ENCODE measurements around the gene NARS2. TPM values are rescaled to one million over a fixed set of nuclear protein-coding genes. Genes with fewer than 3 reads are reported as not detected.
"Not testable (repeated sequence)": the region's sequence is repeated elsewhere in the genome, so short reads cannot be mapped to it uniquely, and the experiment has no call there.

Gene NARS2
- polyA plus RNA-seq, 2 donors, result 8.3 to 17.2 TPM

- H3K4me1 ChIP-seq (ENCODE audit: control insufficient read depth in 2 of 2, insufficient read depth in 2 of 2, low read length in 1 of 2); H3K27ac ChIP-seq (ENCODE audit: low read depth in 2 of 2, low read length in 1 of 2); H3K36me3 ChIP-seq (ENCODE audit: control insufficient read depth in 2 of 2, insufficient read depth in 2 of 2, low read length in 1 of 2); H3K9me3 ChIP-seq (ENCODE audit: control insufficient read depth in 2 of 2, insufficient read depth in 1 of 2, low read depth in 1 of 2, low read length in 1 of 2); H3K4me3 ChIP-seq (ENCODE audit: low read depth in 1 of 2, low read length in 2 of 2); H3K27me3 ChIP-seq (ENCODE audit: control insufficient read depth in 1 of 2, insufficient read depth in 2 of 2, low read length in 2 of 2): not testable (repeated sequence)
- 97 to 98% methylated on average over 6 of the region's 6 CpGs for WGBS, 2 donors
These were observed 22.5 kb downstream of the NARS2 start for GRCh38 chr11:78552139-78552538.

- Histone ChIP-seq H3K4me3 (ENCODE audit: low read depth in 1 of 2, low read length in 2 of 2) (no peak overlapping the region), H3K27me3 (ENCODE audit: control insufficient read depth in 1 of 2, insufficient read depth in 2 of 2, low read length in 2 of 2) (no peaks in the 10 kb centered on the region), H3K36me3 (ENCODE audit: control insufficient read depth in 2 of 2, insufficient read depth in 2 of 2, low read length in 1 of 2) (peaks cover 0 to 4% of the 10 kb centered on the region in 2 donors), H3K27ac (ENCODE audit: low read depth in 2 of 2, low read length in 1 of 2) (no peak overlapping the region), H3K9me3 (ENCODE audit: control insufficient read depth in 2 of 2, insufficient read depth in 1 of 2, low read depth in 1 of 2, low read length in 1 of 2) (no peaks in the 10 kb centered on the region), H3K4me1 (ENCODE audit: control insufficient read depth in 2 of 2, insufficient read depth in 2 of 2, low read length in 1 of 2) (no peaks in the 10 kb centered on the region)
- WGBS, 2 donors, result 72 to 73% methylated on average over 6 of the region's 6 CpGs
These were observed 23.6 kb downstream of the NARS2 start for GRCh38 chr11:78551066-78551465.

DNA sequence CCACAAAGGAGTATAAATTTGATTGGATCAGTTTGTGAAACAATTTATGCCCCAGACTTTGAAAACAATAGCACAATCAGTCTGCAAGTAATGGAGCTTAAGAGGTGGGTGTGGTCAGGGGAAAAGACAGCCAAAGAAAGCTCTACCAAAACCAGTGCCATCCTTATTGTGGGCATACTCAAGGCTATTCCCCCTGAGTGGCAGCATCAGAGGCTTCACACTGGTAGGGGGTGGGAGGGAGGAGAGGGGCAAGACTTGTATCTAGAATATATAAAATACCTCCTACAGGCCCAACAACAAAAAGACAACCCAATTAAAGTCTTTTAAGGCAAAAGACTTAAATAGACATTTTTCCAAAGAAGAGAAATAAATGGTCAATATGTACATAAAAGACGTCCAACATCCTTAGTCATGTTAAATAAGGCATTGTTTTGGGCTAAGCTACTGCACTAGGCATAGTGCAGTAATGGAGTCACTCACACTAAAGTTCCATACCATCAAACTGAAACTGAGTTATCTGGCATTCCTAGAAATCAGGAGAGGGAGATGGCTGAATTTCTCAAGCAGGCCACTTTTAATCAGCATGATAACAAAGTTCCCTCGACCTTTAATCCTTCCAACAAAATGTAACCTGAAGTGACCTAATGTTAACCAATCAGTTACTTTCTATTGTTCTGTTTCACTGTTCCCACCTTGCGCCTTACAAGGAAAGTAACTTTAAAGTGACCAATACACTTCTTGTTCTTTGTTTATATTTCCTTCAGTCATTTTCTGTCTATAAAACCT, 24.8 kb downstream of the NARS2 start:
- no peaks in the 10 kb centered on the region for H3K9me3 ChIP-seq (ENCODE audit: control insufficient read depth in 2 of 2, insufficient read depth in 1 of 2, low read depth in 1 of 2, low read length in 1 of 2)
- no peaks in the 10 kb centered on the region for H3K4me1 ChIP-seq (ENCODE audit: control insufficient read depth in 2 of 2, insufficient read depth in 2 of 2, low read length in 1 of 2)
- peaks cover 0 to 4% of the 10 kb centered on the region in 2 donors for H3K36me3 ChIP-seq (ENCODE audit: control insufficient read depth in 2 of 2, insufficient read depth in 2 of 2, low read length in 1 of 2)
- no peak overlapping the region for H3K4me3 ChIP-seq (ENCODE audit: low read depth in 1 of 2, low read length in 2 of 2)
- H3K27ac ChIP-seq (ENCODE audit: low read depth in 2 of 2, low read length in 1 of 2), result no peak overlapping the region
- H3K27me3 ChIP-seq (ENCODE audit: control insufficient read depth in 1 of 2, insufficient read depth in 2 of 2, low read length in 2 of 2), result no peaks in the 10 kb centered on the region
- WGBS, 2 donors, result 62 to 81% methylated on average over 3 of the region's 3 CpGs

DNA sequence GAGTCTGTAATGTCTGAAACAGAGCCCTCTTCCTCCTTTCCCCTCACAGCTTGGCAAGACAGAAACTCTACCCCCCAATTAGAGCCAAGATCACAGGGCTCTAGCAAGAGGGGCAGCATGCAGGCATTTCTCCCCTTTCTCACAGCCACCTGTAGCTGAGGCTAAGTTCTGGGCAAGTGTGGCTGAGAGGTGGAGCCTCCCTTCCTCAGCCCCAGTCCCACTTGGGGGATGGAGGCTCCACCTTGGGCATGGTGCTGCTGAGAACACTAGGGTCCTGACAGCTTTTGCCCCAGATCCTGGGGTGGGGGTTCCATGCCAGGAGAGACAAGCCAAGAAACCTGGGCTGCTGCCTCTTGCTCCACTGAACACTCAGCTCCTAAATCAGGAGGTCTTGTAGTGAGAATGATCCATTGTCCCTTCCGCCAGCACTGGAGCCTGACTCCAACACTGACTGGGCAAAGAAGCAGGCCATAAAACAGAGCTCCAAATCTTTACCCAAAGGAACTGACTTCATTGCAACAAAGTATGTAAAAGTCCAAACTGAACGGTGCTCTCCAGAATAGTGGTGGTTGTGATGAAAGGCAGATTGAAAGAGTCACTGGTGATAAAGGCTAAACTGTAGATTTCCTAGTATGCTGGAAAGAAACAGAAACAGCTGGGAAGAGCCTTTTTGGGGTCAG, 25.6 kb downstream of the NARS2 start:
- 75 to 79% methylated on average over 2 of the region's 2 CpGs for WGBS, 2 donors
- no peaks in the 10 kb centered on the region for H3K27me3 ChIP-seq (ENCODE audit: control insufficient read depth in 1 of 2, insufficient read depth in 2 of 2, low read length in 2 of 2)
- no peaks in the 10 kb centered on the region for H3K4me1 ChIP-seq (ENCODE audit: control insufficient read depth in 2 of 2, insufficient read depth in 2 of 2, low read length in 1 of 2)
- peaks cover 0 to 4% of the 10 kb centered on the region in 2 donors for H3K36me3 ChIP-seq (ENCODE audit: control insufficient read depth in 2 of 2, insufficient read depth in 2 of 2, low read length in 1 of 2)
- no peak overlapping the region for H3K4me3 ChIP-seq (ENCODE audit: low read depth in 1 of 2, low read length in 2 of 2)
- no peaks in the 10 kb centered on the region for H3K9me3 ChIP-seq (ENCODE audit: control insufficient read depth in 2 of 2, insufficient read depth in 1 of 2, low read depth in 1 of 2, low read length in 1 of 2)
- no peak overlapping the region for H3K27ac ChIP-seq (ENCODE audit: low read depth in 2 of 2, low read length in 1 of 2)

GRCh38 chr11:78547931-78548705, 26.5 kb downstream of the NARS2 start:
- Histone ChIP-seq H3K4me3 (ENCODE audit: low read depth in 1 of 2, low read length in 2 of 2) (no peak overlapping the region), H3K27me3 (ENCODE audit: control insufficient read depth in 1 of 2, insufficient read depth in 2 of 2, low read length in 2 of 2) (no peaks in the 10 kb centered on the region), H3K4me1 (ENCODE audit: control insufficient read depth in 2 of 2, insufficient read depth in 2 of 2, low read length in 1 of 2) (no peaks in the 10 kb centered on the region), H3K36me3 (ENCODE audit: control insufficient read depth in 2 of 2, insufficient read depth in 2 of 2, low read length in 1 of 2) (peaks cover 0 to 4% of the 10 kb centered on the region in 2 donors), H3K27ac (ENCODE audit: low read depth in 2 of 2, low read length in 1 of 2) (no peak overlapping the region), H3K9me3 (ENCODE audit: control insufficient read depth in 2 of 2, insufficient read depth in 1 of 2, low read depth in 1 of 2, low read length in 1 of 2) (no peaks in the 10 kb centered on the region)
- 89% methylated on average over 8 of the region's 8 CpGs for WGBS, 2 donors

DNA sequence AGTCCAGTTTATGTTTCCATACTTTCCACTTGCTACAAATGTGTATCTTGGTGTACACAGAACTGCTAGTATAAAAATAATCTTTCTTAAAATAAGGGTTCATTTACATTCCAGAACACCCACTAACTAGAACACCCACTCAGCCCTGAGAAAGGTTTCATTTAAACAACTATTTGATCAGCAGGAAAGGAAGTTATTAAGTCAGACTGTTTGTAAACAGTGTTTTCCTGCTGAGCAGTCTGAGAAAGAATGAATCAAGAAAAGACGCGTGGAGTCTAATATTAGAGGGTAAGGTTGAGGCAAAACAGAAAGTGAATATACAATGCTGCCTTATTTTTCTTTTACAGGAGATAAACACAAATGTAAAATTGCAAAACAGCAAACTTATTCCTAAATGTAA, 32.7 kb downstream of the NARS2 start:
- 59 to 64% methylated on average over 2 of the region's 2 CpGs for WGBS, 2 donors

DNA sequence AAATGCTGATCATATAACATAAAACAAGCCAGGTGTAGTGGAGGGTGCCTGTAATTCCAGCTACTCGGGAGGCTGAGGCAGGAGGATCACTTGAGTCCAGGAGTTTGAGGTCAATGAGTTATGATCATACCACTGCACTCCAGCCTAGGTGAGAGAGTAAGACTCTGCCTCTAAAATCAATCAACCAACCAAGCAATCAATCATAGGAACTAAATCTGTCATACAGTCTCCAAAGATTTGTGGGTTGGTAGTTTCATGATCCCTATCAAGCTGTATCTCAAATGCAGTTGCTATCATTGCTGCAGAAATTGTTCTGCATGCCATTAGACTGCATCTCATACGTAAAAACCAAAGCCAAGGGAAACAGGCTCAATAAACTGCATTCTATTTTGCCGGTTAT, 33.1 kb downstream of the NARS2 start:
- 72 to 87% methylated on average over 3 of the region's 3 CpGs for WGBS, 2 donors
- Histone ChIP-seq H3K4me3 (ENCODE audit: low read depth in 1 of 2, low read length in 2 of 2) (no peak overlapping the region), H3K9me3 (ENCODE audit: control insufficient read depth in 2 of 2, insufficient read depth in 1 of 2, low read depth in 1 of 2, low read length in 1 of 2) (no peaks in the 10 kb centered on the region), H3K27ac (ENCODE audit: low read depth in 2 of 2, low read length in 1 of 2) (no peak overlapping the region), H3K36me3 (ENCODE audit: control insufficient read depth in 2 of 2, insufficient read depth in 2 of 2, low read length in 1 of 2) (no peaks in the 10 kb centered on the region), H3K4me1 (ENCODE audit: control insufficient read depth in 2 of 2, insufficient read depth in 2 of 2, low read length in 1 of 2) (no peaks in the 10 kb centered on the region), H3K27me3 (ENCODE audit: control insufficient read depth in 1 of 2, insufficient read depth in 2 of 2, low read length in 2 of 2) (no peaks in the 10 kb centered on the region)

More for the DNA sequence above, 32.7 kb downstream of the NARS2 start:
- Histone ChIP-seq H3K4me1 (ENCODE audit: control insufficient read depth in 2 of 2, insufficient read depth in 2 of 2, low read length in 1 of 2) (no peaks in the 10 kb centered on the region), H3K27me3 (ENCODE audit: control insufficient read depth in 1 of 2, insufficient read depth in 2 of 2, low read length in 2 of 2) (no peaks in the 10 kb centered on the region), H3K4me3 (ENCODE audit: low read depth in 1 of 2, low read length in 2 of 2) (no peak overlapping the region), H3K36me3 (ENCODE audit: control insufficient read depth in 2 of 2, insufficient read depth in 2 of 2, low read length in 1 of 2) (no peaks in the 10 kb centered on the region), H3K9me3 (ENCODE audit: control insufficient read depth in 2 of 2, insufficient read depth in 1 of 2, low read depth in 1 of 2, low read length in 1 of 2) (no peaks in the 10 kb centered on the region), H3K27ac (ENCODE audit: low read depth in 2 of 2, low read length in 1 of 2) (no peak overlapping the region)

DNA sequence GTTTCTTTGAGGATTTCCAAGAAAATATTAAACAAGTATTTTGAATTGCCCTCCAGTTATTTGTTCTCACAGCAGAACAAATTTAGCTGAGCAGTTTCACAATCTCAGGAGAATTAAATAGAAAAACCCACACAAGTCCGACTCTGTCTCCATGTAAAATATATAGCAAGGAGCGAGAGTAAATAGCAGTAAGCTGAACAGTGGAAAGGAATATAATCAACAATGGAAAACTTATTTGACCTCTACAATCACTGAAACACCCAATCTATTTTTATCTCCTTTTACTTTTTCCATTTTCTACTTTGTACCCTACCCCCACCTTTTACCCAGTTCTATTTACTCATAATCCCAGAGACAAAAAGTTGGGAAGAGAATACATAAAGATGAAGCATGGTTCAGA, 34.4 kb downstream of the NARS2 start:
- Histone ChIP-seq H3K9me3 (ENCODE audit: control insufficient read depth in 2 of 2, insufficient read depth in 1 of 2, low read depth in 1 of 2, low read length in 1 of 2) (no peaks in the 10 kb centered on the region), H3K36me3 (ENCODE audit: control insufficient read depth in 2 of 2, insufficient read depth in 2 of 2, low read length in 1 of 2) (no peaks in the 10 kb centered on the region), H3K27me3 (ENCODE audit: control insufficient read depth in 1 of 2, insufficient read depth in 2 of 2, low read length in 2 of 2) (no peaks in the 10 kb centered on the region), H3K27ac (ENCODE audit: low read depth in 2 of 2, low read length in 1 of 2) (no peak overlapping the region), H3K4me3 (ENCODE audit: low read depth in 1 of 2, low read length in 2 of 2) (no peak overlapping the region), H3K4me1 (ENCODE audit: control insufficient read depth in 2 of 2, insufficient read depth in 2 of 2, low read length in 1 of 2) (no peaks in the 10 kb centered on the region)
- 69 to 71% methylated on average over 2 of the region's 2 CpGs for WGBS, 2 donors

- no peaks in the 10 kb centered on the region for H3K4me1 ChIP-seq (ENCODE audit: control insufficient read depth in 2 of 2, insufficient read depth in 2 of 2, low read length in 1 of 2)
- no peaks in the 10 kb centered on the region for H3K36me3 ChIP-seq (ENCODE audit: control insufficient read depth in 2 of 2, insufficient read depth in 2 of 2, low read length in 1 of 2)
- H3K4me3 ChIP-seq (ENCODE audit: low read depth in 1 of 2, low read length in 2 of 2), result no peak overlapping the region
- H3K27ac ChIP-seq (ENCODE audit: low read depth in 2 of 2, low read length in 1 of 2), result no peak overlapping the region
- H3K27me3 ChIP-seq (ENCODE audit: control insufficient read depth in 1 of 2, insufficient read depth in 2 of 2, low read length in 2 of 2), result no peaks in the 10 kb centered on the region
- WGBS, 2 donors, result 56 to 71% methylated on average over 3 of the region's 3 CpGs
- H3K9me3 ChIP-seq (ENCODE audit: control insufficient read depth in 2 of 2, insufficient read depth in 1 of 2, low read depth in 1 of 2, low read length in 1 of 2), result no peaks in the 10 kb centered on the region
These were observed 35.2 kb downstream of the NARS2 start for GRCh38 chr11:78539506-78539905.

Data from esophagus (tissue), 2 donors.